NCI-H187 treated with DMSO at 0.1 percent for 48 hours (cell line): ENCODE measurements around the gene SEPTIN2.
"Not testable (repeated sequence)": the region's sequence is repeated elsewhere in the genome, so short reads cannot be mapped to it uniquely, and the experiment has no call there.

Source experiments
- DNase-seq: peaks from one replicate; lab custom pipeline; 2025; lab: John Stamatoyannopoulos, UW

Gene SEPTIN2

GRCh38 chr2:241351640-241352031 is 35.9 kb downstream of the SEPTIN2 start:
- no peak for DNase-seq

- no peak for DNase-seq
Measured at GRCh38 chr2:241352227-241352626, 36.5 kb downstream of the SEPTIN2 start.

- no peak for DNase-seq
Measured at GRCh38 chr2:241354668-241355658, 39.2 kb downstream of the SEPTIN2 start.

GRCh38 chr2:241355983-241356870 is 40.5 kb downstream of the SEPTIN2 start, which contains the start of gene FARP2:
TSS of gene FARP2 (plus strand) at chr2:241356285. CDS start at chr2:241373108, 16,823 bp downstream.
- peak; percentile 81 for DNase-seq

- DNase-seq = no peak
Measured at GRCh38 chr2:241356871-241357260, 41.1 kb downstream of the SEPTIN2 start.

- no peak for DNase-seq
Measured at GRCh38 chr2:241357531-241357930, 41.8 kb downstream of the SEPTIN2 start.

- DNase-seq = no peak
Measured at GRCh38 chr2:241358470-241358869, 42.7 kb downstream of the SEPTIN2 start.

GRCh38 chr2:241359481-241360045 is 43.8 kb downstream of the SEPTIN2 start:
- no peak for DNase-seq

GRCh38 chr2:241363426-241363825 is 47.7 kb downstream of the SEPTIN2 start:
- no peak for DNase-seq

GRCh38 chr2:241364781-241365180 is 49.1 kb downstream of the SEPTIN2 start:
- DNase-seq = no peak

GRCh38 chr2:241366678-241367077 is 51.0 kb downstream of the SEPTIN2 start:
- no peak for DNase-seq

GRCh38 chr2:241368643-241369042 is 52.9 kb downstream of the SEPTIN2 start:
- no peak for DNase-seq

GRCh38 chr2:241372361-241372992 is 56.8 kb downstream of the SEPTIN2 start:
- no peak for DNase-seq

- no peak for DNase-seq
Measured at GRCh38 chr2:241373446-241373845, 57.7 kb downstream of the SEPTIN2 start.

- DNase-seq = not testable (repeated sequence)
Measured at GRCh38 chr2:241373906-241374305, 58.2 kb downstream of the SEPTIN2 start.

- no peak for DNase-seq
Measured at GRCh38 chr2:241375300-241375699, 59.6 kb downstream of the SEPTIN2 start.

- DNase-seq = no peak
Measured at GRCh38 chr2:241376808-241377207, 61.1 kb downstream of the SEPTIN2 start.

- no peak for DNase-seq
Measured at GRCh38 chr2:241378816-241379215, 63.1 kb downstream of the SEPTIN2 start.

GRCh38 chr2:241379481-241380480 is 64.1 kb downstream of the SEPTIN2 start:
- no peak for DNase-seq

GRCh38 chr2:241381872-241382271 is 66.1 kb downstream of the SEPTIN2 start:
- no peak for DNase-seq
